SK-N-SH (cell line): ENCODE data around the gene DRD2.

Experiments
- CTCF ChIP-seq: fragments of 200-600 bp; sonication (generic); IDR thresholded peaks from 2 replicates; pipeline ENCODE4 v1.6.1; 2017; ENCODE audit warnings: antibody characterized with exemption, mild to moderate bottlenecking, moderate library complexity
- EP300 ChIP-seq, 2 experiments: IDR thresholded peaks; 2 replicates each; pipeline versions ENCODE4 v1.4.0 to v1.6.1; 2012; ENCODE audit warnings: borderline replicate concordance in 1 of 2, low read depth in 1 of 2, low read length in 1 of 2
- GABPA ChIP-seq: IDR thresholded peaks from 2 replicates; pipeline ENCODE4 v1.4.0; 2012; ENCODE audit warnings: low read depth, mild to moderate bottlenecking
- JUND ChIP-seq: IDR thresholded peaks from 2 replicates; pipeline ENCODE4 v1.4.0; 2012
- MAX ChIP-seq: IDR thresholded peaks from 2 replicates; pipeline ENCODE4 v1.4.0; 2012; ENCODE audit warnings: low read depth
- NFIC ChIP-seq: IDR thresholded peaks from 2 replicates; pipeline ENCODE4 v1.4.0; 2012; ENCODE audit warnings: borderline replicate concordance
- SMC3 ChIP-seq: IDR thresholded peaks from 2 replicates; pipeline ENCODE4 v1.6.1; 2012; ENCODE audit warnings: low read depth, low read length, improper control_type of control experiment
- YY1 ChIP-seq: IDR thresholded peaks from 2 replicates; pipeline ENCODE4 v1.4.0; 2012; ENCODE audit warnings: low read depth, mild to moderate bottlenecking

GRCh38 chr11:113504071-113504470, 28.9 kb upstream of the DRD2 start:
- TF ChIP-seq CTCF (no peak), MAX (no peak), GABPA (no peak), NFIC (no peak), YY1 (no peak), EP300 (IDR thresholded peaks at IDR 0.05; ENCODE audit: borderline replicate concordance in 1 of 2, low read depth in 1 of 2, low read length in 1 of 2) (no peak), SMC3 (no peak), JUND (no peak)
